Left ventricle myocardium inferior (tissue), 1 donor: ENCODE data around the gene CACNA2D1. TPM values are rescaled to one million over a fixed set of nuclear protein-coding genes. Genes with fewer than 3 reads are reported as not detected.

Experiments used
- DNase-seq: peaks from one replicate; pipeline ENCODE4 v3.0.0-alpha.2; 2020
- H3K27ac ChIP-seq: fragments of 200-600 bp; replicated peaks from 2 replicates; pipeline ENCODE4 v1.8.0; 2021
- H3K27me3 ChIP-seq: fragments of 200-600 bp; 2 replicates; pipeline ENCODE4 v1.8.0; 2021; ENCODE audit warnings: low read depth
- H3K36me3 ChIP-seq: fragments of 200-600 bp; 2 replicates; pipeline ENCODE4 v1.8.0; 2021
- H3K4me1 ChIP-seq: fragments of 200-600 bp; 2 replicates; pipeline ENCODE4 v1.8.0; 2021
- H3K4me3 ChIP-seq: fragments of 200-600 bp; 2 replicates; pipeline ENCODE4 v1.8.0; 2021; ENCODE audit warnings: mild to moderate bottlenecking, moderate library complexity
- H3K9me3 ChIP-seq: fragments of 200-600 bp; replicated peaks from 2 replicates; pipeline ENCODE4 v1.8.0; 2021
- CTCF ChIP-seq: fragments of 200-600 bp; IDR thresholded peaks from 2 replicates; pipeline ENCODE4 v1.8.0; 2021; ENCODE audit warnings: antibody characterized with exemption, mild to moderate bottlenecking, borderline replicate concordance
- intact Hi-C: fragments of 100-400 bp; cut with micrococcal nuclease; formaldehyde crosslinking; loops from one replicate; pipeline ENCODE4 v1.11.0; 2022
- total RNA-seq: library from RNA; stranded (reverse); fragmentation: NEBNext Ultra II Directional; extraction: Animal tissue kit (Norgen Biotek cat#: 25700); gene quantifications from one replicate; pipeline ENCODE4 v1.2.1, GENCODE V29; 2021
- donor health status: DM: no; HTN: yes; CAD: no; lungs with severe emphysema.

CACNA2D1 gene
- total RNA-seq, 1 donor from 2014 or later: 64.6 TPM

DNA sequence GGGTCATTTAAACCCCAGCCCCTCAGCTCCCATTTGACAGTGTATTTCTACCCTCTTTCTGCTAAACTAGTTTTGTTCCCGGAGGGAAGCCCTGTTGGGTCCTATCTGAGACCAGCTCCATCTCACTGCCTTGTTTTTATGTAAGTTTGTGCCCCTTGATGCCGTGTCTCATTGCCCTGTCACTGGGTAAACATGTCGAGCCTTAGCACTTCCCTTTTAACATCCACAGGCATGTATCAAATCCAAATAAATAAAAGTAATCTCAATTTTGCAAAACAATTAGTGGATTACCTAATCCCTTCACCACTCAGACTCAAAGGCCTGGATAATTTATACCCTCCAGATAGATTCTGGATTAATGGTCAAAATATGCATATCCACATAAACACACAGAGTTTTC, 115.7 kb downstream of the CACNA2D1 start:
- Histone ChIP-seq H3K27ac (no peak overlapping the region), H3K4me1 (peaks cover 3% of the 10 kb centered on the region), H3K27me3 (no peaks in the 10 kb centered on the region), H3K36me3 (no peaks in the 10 kb centered on the region), H3K9me3 (no peaks in the 10 kb centered on the region), H3K4me3 (no peak overlapping the region)
- TF ChIP-seq CTCF: no peak
- intact Hi-C loops: no loop called here
- DNase-seq: no peak

DNA sequence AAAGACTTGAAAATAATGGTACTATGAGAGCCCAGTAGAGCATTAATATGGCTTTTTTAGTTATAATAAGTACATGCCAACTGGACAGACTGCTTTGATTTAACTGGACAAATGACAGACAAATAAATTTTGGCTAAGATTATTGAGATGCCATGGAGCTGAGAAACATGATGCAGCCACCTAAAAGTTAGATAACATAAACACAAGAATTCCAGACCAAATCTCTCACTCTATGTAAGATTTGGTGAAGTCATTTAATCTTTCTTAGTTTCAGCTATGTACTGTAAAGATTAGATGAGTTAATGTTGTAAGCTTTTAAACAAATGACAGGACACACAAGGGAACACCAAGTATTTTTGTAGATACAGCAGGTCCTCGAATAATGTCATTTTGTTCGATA, 118.2 kb downstream of the CACNA2D1 start:
- no peak overlapping the region for H3K4me3 ChIP-seq
- no peak for DNase-seq
- no peaks in the 10 kb centered on the region for H3K36me3 ChIP-seq
- TF ChIP-seq CTCF: no peak
- no peaks in the 10 kb centered on the region for H3K27me3 ChIP-seq
- intact Hi-C loops: no loop called here
- H3K4me1 ChIP-seq: peaks cover 4% of the 10 kb centered on the region
- H3K27ac ChIP-seq: no peak overlapping the region
- H3K9me3 ChIP-seq: no peaks in the 10 kb centered on the region

DNA sequence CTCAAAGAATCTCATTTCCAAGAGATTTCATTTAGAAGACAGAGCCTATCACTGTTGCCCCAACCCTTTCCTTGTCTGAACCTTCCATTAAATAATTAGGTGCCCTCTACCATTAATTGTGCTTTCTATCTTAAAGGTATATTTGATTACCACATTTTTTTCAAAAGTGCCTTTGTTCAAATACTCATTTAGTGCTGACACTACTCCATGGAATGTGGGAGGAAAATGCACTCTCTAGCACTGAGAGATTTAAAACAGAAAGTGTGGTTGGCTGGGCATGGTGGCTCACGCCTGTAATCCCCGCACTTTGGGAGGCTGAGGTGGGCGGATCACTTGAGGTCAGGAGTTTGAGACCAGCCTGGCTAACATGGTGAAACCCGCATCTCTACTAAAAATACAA, 119.8 kb downstream of the CACNA2D1 start:
- Histone ChIP-seq H3K9me3 (no peaks in the 10 kb centered on the region), H3K4me1 (peaks cover 17% of the 10 kb centered on the region), H3K4me3 (no peak overlapping the region), H3K36me3 (no peaks in the 10 kb centered on the region), H3K27ac (no peak overlapping the region), H3K27me3 (no peaks in the 10 kb centered on the region)
- DNase-seq: no peak
- intact Hi-C loops: no loop called here
- no peak for TF ChIP-seq CTCF

- no peaks in the 10 kb centered on the region for H3K27me3 ChIP-seq
- H3K27ac ChIP-seq: peak overlapping the region; percentile 81
- no peak overlapping the region for H3K4me3 ChIP-seq
- intact Hi-C loops: no loop called here
- no peaks in the 10 kb centered on the region for H3K9me3 ChIP-seq
- TF ChIP-seq CTCF: no peak
- peak; percentile 89 for DNase-seq
- H3K36me3 ChIP-seq: no peaks in the 10 kb centered on the region
- peaks cover 58% of the 10 kb centered on the region for H3K4me1 ChIP-seq
Observed at GRCh38 chr7:82319674-82320118, 123.9 kb downstream of the CACNA2D1 start.

DNA sequence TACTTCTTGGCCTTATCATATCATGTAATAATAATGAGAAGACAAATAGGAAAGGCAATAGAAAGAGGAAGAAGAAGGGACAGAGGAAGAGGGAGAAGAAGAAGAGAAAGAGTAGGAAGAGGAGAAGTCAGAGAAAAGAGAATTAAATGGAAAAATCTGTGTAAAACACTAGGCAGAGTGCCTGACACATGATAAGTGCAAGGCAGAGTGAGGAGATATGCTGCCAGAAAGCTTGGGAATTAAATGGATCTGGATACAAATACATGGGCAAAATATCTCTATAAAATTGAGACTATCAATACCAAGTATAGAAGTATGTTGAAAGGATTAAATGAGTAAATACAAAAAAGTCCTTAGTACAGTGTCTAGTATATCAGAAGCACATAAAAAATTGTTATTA, 124.8 kb downstream of the CACNA2D1 start:
- Histone ChIP-seq H3K4me3 (no peak overlapping the region), H3K27me3 (no peaks in the 10 kb centered on the region), H3K36me3 (no peaks in the 10 kb centered on the region), H3K4me1 (peaks cover 67% of the 10 kb centered on the region), H3K9me3 (no peaks in the 10 kb centered on the region), H3K27ac (peak overlapping the region; percentile 81)
- TF ChIP-seq CTCF: no peak
- intact Hi-C loops: no loop called here
- no peak for DNase-seq

DNA sequence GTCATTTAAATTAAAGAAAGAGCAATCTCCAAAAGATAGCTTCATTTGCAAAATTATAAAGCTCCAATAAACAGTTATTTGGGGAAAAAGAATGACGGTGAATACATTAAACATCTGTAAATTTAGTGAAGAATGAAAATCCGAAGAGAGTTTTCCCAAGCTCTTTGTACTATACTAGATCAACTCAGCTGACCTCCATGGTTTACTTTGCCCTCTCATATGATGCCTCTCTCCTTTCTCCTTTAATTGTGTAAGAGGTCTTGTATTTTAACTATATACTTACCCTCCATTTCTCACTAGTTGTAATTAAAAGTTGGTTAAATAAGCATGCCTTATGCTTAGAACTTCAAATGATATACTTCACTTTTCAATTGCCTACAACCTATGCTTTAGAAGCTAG, 125.8 kb downstream of the CACNA2D1 start:
- Histone ChIP-seq H3K27ac (peak overlapping the region; percentile 81), H3K36me3 (no peaks in the 10 kb centered on the region), H3K27me3 (no peaks in the 10 kb centered on the region), H3K4me3 (no peak overlapping the region), H3K9me3 (no peaks in the 10 kb centered on the region), H3K4me1 (peaks cover 67% of the 10 kb centered on the region)
- no peak for TF ChIP-seq CTCF
- intact Hi-C loops: no loop called here
- no peak for DNase-seq
